GM18511 (cell line): Measurements from ENCODE around the gene ANK2.
"Not testable (repeated sequence)": the region's sequence is repeated elsewhere in the genome, so short reads cannot be mapped to it uniquely, and the experiment has no call there.

ENCODE experiments used
- ATAC-seq: cut with Tn5 transposase; IDR thresholded peaks from one replicate; pipeline ENCODE4 v1.9.1; 2021; ENCODE audit warnings: mild to moderate bottlenecking, moderate library complexity; ENCODE audit not compliant: unreplicated experiment

Gene ANK2

DNA sequence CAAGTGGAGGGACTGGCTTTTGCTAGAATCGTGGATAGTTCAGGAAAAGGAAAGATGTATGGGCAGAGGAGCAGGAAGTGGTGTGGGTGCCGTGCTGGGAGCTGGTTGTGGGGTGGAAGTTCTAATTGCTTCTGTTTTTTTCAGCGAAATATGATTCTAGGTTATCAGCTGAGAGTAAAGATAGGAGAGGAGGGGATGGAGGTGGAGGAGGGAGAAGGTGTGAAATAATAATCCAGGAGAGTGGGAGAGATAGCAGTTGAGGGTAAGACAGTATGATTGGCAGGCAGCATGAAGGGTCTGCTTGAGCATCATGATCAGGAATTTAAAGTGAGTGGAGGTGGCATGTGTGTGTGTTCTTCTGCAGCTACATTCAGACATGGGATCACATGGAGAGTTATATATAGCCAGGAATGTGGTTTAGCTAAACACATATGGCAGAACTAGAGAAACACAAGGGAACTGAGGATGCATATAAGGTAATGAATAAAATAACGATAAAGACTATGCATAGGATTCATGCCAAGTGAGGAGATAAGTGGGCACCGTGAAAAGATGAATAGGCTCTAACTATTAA lies 133.7 kb downstream of the ANK2 start:
- no peak for ATAC-seq

DNA sequence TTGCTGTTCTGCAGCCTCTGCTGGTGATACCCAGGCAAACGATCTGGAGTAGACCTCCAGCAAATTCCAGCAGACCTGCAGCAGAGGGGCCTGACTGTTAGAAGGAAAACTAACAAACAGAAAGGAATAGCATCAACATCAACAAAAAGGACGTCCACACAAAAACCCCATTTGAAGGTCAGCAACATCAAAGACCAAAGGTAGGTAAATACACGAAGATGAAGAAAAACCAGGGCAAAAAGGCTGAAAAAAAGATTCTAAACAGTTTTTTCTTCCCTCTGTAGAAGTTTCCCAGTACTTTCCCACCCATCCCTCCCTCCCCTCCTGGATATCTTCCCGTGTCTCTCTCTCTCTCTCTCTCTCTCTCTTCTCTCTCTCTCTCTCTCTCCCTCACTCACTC lies 136.8 kb downstream of the ANK2 start:
- not testable (repeated sequence) for ATAC-seq

DNA sequence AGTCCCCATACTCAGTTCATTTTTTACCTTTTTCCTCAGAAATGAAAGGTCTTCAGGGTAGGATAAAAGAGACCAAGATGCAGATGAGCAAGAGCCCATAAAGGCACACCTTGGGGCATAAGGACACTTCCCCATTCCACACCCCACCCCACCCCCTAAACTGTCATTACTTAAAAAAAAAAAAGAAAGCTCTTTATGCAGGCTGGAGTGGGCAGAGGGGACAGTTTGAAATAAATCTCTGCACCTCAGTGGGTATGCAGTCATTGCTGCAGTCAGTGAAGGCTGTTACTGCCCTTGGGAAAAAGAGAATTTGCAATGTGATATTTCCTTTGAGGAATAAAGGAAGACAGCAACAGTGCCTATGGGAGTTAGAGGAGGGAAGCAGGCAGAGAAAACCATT lies 137.5 kb downstream of the ANK2 start:
- no peak for ATAC-seq

DNA sequence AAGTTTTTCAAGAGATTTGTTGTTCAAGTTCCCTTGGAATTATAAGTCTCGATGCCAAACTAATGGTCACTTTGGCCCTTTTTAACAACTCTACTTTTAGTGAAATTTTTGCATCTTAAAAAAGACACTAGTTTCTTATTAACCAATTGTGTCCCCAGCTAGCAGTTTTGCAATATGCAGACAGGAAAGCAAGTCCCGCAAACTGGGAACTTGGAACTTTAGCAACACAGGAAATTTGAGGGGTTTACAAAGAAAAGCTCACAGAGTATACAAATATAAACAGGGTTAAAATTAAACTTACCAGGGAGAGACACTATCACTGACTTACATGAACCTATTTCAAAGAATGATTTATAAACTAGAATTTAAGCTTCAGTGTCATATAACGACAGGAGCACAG lies 137.9 kb downstream of the ANK2 start:
- no peak for ATAC-seq

- ATAC-seq = no peak
Observed at GRCh38 chr4:113189546-113189945, 140.1 kb downstream of the ANK2 start.

GRCh38 chr4:113209153-113209552 lies 159.7 kb downstream of the ANK2 start:
- no peak for ATAC-seq

DNA sequence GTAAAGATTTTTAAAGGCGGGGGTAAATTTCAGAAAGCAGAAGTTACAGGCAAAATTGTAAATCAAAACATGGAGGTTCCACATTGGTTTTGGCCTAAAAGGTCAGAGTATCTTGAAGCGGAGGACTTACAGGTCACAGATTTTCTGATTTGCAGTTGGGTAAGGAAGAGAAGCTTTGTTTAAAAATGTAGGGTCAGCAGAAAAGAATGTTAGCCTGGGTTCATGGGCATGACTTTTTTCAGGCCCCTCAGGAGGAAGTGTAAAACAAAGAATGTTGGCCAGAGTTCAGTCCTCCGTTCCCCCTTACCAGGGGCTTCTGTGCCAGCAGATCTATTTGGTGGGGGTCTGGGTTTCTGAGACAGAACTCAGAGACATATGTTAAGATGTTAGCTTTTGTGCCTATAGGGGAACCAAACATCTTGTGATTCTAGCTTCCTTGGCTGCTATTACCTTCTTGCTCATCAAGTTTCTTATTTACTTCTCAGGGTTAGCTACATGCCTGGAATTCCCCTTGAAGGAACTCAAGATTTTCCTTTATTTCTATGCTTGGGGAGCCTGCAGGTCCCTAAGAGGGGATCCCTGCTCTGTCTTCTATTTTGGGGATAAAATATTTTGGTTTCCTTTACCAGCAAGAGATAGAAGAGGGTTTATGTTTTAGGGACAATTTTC lies 160.3 kb downstream of the ANK2 start:
- no peak for ATAC-seq

DNA sequence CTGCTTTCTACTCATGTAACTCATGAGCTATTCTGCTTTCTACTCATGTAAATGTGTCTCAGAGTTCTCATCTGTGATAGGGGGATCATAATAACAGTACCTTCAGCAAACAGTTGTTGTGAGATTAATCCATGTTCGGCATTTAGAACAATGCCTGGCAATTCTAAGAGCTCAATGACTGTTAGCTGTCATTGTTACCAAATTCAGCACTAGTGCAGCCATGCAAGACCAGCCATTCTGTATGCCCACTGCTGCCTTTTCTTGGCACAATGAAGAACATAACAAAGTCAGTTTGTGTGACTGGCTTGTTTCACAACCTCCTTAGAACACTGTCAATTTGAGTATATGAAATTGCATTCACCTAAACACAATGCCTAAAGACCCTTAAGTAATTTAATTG lies 163.2 kb downstream of the ANK2 start:
- no peak for ATAC-seq

DNA sequence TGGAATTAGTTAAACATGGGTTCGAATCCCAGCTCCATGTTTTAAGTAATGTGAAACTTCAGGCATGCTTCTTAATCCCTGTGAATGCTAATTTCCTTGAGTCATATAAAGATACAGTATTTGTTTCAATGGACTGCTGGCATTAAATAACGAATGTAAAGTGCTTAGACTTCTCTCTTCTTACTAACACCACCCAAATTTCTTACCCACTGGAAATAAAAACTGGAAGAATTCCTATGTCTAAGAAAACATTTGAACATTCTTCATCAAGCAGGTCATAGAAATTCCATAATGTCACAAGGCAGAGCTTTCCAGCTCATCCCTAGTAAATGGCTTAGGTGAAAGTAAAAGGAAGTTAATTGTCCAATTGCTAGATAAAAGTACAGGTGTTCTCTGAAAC lies 172.5 kb downstream of the ANK2 start:
- no peak for ATAC-seq

DNA sequence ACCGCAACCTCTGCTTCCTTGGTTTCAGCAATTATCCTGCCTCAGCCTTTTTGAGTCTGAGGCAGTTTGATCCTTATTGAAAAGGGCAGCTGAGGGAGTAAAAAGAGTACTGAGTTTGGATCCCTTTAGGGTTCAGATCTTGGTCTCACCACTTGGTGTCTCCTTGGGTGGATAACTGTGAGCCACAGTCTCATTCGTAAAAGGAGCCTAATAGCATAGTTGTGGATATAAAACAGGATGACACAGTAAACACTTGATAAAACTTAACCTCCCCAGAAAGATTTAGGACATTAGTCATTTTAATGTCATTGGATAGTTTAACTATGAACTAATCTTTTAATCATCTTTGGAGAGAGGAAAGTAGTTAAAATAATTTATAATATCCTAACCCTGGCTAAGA lies 173.0 kb downstream of the ANK2 start:
- no peak for ATAC-seq

DNA sequence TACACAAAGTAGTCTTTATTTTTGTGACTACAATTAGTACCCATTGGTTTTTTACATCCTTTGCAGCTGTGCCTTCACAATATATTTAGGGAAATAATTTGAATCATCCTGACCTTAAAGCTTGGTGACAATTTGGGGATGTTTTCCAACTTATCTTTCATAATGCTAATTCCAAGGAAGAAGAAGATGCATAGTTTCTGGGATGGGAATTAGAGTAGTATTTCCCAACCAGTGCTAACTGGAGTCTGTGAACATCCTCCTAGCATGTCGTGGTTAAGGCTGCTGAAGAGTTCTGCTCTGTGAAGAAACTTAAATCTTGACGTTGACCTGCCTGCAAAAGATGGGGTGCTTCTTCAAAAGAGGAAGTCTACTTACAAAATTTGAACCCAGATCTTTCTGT lies 173.5 kb downstream of the ANK2 start:
- no peak for ATAC-seq

GRCh38 chr4:113232194-113232593 lies 182.7 kb downstream of the ANK2 start:
- no peak for ATAC-seq

GRCh38 chr4:113236916-113237315 lies 187.5 kb downstream of the ANK2 start:
- no peak for ATAC-seq

DNA sequence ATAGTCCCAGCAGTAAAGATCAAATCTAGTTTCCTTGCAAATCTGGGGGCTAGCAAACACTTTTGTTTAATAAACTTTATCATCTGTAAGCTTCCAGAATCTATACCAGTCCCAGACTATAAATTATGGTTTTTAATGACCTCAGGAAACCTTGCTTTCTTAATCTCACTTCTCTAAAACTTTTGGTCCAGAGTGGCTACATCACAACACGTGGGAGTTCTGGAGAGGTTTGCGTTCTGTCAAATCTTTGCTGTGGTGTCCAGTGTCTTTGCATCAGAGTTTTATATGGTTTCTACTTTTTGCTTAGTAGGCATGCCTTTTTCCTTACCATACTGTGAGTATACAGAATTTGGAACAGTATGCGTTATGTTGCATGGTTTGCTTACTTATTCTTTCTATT lies 193.9 kb downstream of the ANK2 start:
- peak; percentile 61 for ATAC-seq

DNA sequence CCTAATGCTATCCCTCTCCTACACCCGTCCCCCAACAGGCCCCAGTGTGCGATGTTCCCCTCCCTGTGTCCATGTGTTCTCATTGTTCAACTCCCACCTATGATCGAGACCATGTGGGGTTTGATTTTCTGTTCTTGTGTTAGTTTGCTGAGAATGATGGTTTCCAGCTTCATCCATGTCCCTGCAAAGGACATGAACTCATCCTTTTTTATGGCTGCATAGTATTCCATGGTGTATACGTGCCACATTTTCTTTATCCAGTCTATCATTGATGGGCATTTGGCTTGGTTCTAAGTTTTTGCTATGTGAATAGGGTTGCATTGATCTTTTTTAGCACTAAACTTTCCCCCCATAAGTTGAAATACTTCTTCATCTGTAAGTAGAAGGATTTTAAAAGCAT lies 195.3 kb downstream of the ANK2 start:
- ATAC-seq = not testable (repeated sequence)

DNA sequence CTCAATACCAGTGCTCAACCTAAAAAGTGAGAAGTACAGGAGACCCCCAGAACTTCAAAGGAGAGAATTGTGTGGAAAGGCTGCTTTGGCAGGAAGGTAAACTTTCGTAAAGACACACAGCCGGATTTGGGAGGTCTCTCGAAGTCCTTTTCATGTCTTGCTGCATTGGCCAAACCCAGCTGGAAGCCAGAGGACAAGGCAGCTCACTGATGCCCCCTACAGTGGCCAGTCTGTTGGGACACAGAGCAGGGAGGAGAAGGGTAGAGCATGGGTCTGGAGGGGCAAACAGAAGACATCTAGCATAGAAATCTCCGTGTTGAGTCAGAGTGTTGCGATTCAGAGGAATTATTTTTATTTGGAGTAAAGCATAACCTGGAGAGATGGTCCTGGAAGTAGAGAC lies 198.9 kb downstream of the ANK2 start:
- no peak for ATAC-seq

DNA sequence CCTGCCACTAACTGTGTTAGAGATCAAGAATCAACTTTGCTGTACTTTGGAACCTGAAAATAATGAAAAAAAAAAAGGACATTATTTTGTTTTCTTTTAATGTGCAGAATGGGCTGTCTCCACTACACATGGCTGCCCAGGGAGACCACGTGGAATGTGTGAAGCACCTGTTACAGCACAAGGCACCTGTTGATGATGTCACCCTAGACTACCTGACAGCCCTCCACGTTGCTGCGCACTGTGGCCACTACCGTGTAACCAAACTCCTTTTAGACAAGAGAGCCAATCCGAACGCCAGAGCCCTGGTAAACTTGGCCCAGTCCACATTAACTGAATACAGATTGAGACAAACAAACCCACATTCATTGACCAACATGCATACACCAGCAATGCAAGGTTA lies 206.2 kb downstream of the ANK2 start:
- ATAC-seq = no peak

- no peak for ATAC-seq
Observed at GRCh38 chr4:113256946-113257345, 207.5 kb downstream of the ANK2 start.

DNA sequence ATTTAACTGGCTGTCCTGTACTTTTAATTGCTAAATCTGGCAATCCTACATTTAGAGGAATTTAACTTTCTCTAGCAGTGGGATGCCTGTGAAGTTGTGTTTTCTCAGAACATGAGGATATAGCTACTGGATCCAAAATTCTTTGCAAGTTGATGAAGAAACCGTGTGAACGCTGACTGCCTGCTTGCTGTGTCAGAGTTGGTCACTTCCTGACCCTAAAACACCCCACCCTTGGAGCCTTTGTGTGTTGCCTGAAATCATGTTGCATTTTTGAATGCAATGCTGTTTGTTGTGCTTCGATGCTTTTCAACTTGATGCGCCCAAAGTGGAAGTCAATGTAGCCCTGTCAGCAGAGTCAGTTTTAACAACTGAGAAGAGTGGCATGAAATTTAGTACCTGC lies 211.2 kb downstream of the ANK2 start:
- ATAC-seq = no peak

DNA sequence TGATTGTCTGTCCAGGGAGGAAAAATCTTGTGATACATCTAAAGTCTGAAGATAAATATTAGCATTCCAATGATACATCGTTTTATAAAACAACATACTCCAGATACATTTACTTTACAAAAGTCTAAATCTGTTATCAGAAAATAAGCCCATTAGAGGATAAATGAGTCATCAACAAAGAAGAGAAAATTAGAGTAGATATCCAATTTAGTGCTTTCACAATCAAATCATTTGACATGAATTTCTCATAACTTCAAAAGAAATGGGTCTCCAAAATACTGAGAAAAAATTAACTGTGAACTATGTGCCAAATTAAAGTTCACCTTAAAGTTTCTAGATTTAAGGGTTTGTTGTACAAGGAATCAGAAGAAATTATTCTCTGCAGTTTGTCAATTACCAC lies 213.8 kb downstream of the ANK2 start:
- ATAC-seq = no peak

- no peak for ATAC-seq
Observed at GRCh38 chr4:113270520-113271319, 221.3 kb downstream of the ANK2 start.

DNA sequence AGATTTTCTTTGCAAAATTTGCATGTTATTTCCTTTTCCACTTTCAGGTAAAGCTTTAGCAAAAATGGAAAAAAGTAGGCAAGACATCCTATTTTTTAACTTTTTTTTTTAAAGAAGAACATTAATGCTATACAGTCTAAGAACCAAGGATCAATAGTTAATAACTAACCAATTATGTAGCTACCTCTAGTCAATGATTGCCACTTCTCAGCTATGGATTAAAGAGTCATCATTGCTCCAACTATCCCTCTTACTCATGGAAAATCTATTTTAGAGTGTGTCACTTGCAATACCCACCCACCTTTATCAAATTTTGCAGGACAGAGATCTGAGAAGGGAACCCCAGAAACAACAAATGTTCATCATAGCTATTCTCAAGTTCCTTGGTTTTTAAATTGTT lies 223.1 kb downstream of the ANK2 start:
- peak; percentile 77 for ATAC-seq
